ENCODE results near the gene FYCO1. TPM values are rescaled to one million over a fixed set of nuclear protein-coding genes. Genes with fewer than 3 reads are reported as not detected.

The FYCO1 gene
- total and polyA plus RNA-seq, 2 of the 8 experiments (the other 6 are each of a cell fraction or from before 2014, with no cell fraction given), result 4.8 to 10.8 TPM

DNA sequence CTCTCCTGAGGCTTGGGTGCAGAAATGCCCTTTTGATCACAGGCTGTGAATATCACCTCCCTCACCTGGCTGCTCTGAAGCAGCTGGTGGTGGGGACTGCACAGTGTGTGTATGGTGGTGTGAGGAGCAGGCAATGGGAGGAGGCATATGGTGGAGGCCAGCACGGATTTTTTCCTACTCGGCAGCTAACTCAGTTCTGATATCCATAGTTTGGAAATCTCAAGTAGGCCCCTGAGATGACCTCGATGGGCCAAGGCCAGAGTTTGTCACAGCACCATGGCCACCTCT, 73.6 kb downstream of the FYCO1 start:
- H2BK12ac ChIP-seq (ENCODE audit: low read depth, low read length), result no peak overlapping the region
- H3K4me3 ChIP-seq (ENCODE audit: extremely low read depth in 1 of 4, insufficient read depth in 2 of 4, low read depth in 3 of 4, low read length in 4 of 4), result no peak overlapping the region
- H4K91ac ChIP-seq (replicated peaks; ENCODE audit: insufficient read length, low read length), result no peak overlapping the region
- no peak overlapping the region for H4K8ac ChIP-seq (ENCODE audit: extremely low read depth, insufficient read depth, low read length)
- H3K4me2 ChIP-seq (ENCODE audit: insufficient read depth in 1 of 2, low read depth in 2 of 2, low read length in 2 of 2), result no peak overlapping the region
- H3K23me2 ChIP-seq (ENCODE audit: low read depth, low read length), result no peaks in the 10 kb centered on the region
- H3K27me3 ChIP-seq (replicated peaks in 1 of 4; ENCODE audit: control insufficient read depth in 3 of 4, extremely low read depth in 1 of 4, insufficient read depth in 3 of 4, low read length in 3 of 4), result no peaks in the 10 kb centered on the region
- H2BK15ac ChIP-seq (ENCODE audit: low read length), result no peak overlapping the region
- no peak for FAIRE-seq
- no peak overlapping the region for H2BK5ac ChIP-seq (ENCODE audit: low read depth, low read length)
- no peaks in the 10 kb centered on the region; the same call in 1 of the 2 replicates for H3K79me1 ChIP-seq (ENCODE audit: low read depth, low read length)
- H3K23ac ChIP-seq (ENCODE audit: insufficient read length), result no peak overlapping the region
- no peak overlapping the region for H2AK5ac ChIP-seq (ENCODE audit: low read depth, low read length)
- H3K36me3 ChIP-seq (ENCODE audit: control insufficient read depth in 2 of 4, insufficient read depth in 4 of 4, low read length in 3 of 4), result peaks cover 0 to 15% (median 9%) of the 10 kb centered on the region in 4 experiments; a peak in 7 of 8 replicates
- H3K79me2 ChIP-seq (ENCODE audit: control insufficient read depth in 1 of 2, insufficient read depth in 2 of 2, low read length in 2 of 2), result no peaks in the 10 kb centered on the region
- peaks cover 0 to 3% of the 10 kb centered on the region in 2 experiments for H4K20me1 ChIP-seq (replicated peaks in 1 of 2; ENCODE audit: control insufficient read depth in 1 of 2, insufficient read depth in 2 of 2, low read length in 2 of 2)
- H3K9me3 ChIP-seq (ENCODE audit: insufficient read depth in 2 of 2, low read depth in 1 of 2, low read length in 1 of 2), result no peaks in the 10 kb centered on the region
- H3K4ac ChIP-seq (replicated peaks; ENCODE audit: insufficient read length, low read depth, low read length), result no peak overlapping the region
- H2AFZ ChIP-seq (ENCODE audit: low read length), result no peak overlapping the region
- CTCF ChIA-PET (ENCODE audit: partially characterized antibody), result interaction anchor here (1.7 to 5.4 kb wide), 3 partner anchors 15 to 46 kb away, joined by 3 to 35 read pairs (median 10); no protein-coding TSS in a partner anchor
- no peak overlapping the region for H3K18ac ChIP-seq (ENCODE audit: extremely low read depth, low read length)
- H3K27ac ChIP-seq (ENCODE audit: low read depth, low read length), result no peak overlapping the region
- H3K14ac ChIP-seq (ENCODE audit: insufficient read length), result no peak overlapping the region
- H2BK120ac ChIP-seq (replicated peaks; ENCODE audit: low read depth, low read length), result no peak overlapping the region
- TF ChIP-seq POLR2A (IDR thresholded peaks at IDR 0.05; ENCODE audit: control extremely low read depth in 1 of 2, low read depth in 2 of 2, low read length in 2 of 2), result no peak
- no peak for TF ChIP-seq HDAC6 (IDR thresholded peaks at IDR 0.05; ENCODE audit: low read depth, low read length)
- no peak for TF ChIP-seq JUN (IDR thresholded peaks at IDR 0.05; ENCODE audit: low read depth, low read length)
- TF ChIP-seq SIX5 (IDR thresholded peaks at IDR 0.05; ENCODE audit: low read depth, low read length), result no peak
- no peak overlapping the region for H2BK20ac ChIP-seq (ENCODE audit: low read length)
- no peak for DNase-seq (ENCODE audit: low read depth in 1 of 2, low spot score in 2 of 2)
- no peaks in the 10 kb centered on the region for H3K4me1 ChIP-seq (replicated peaks in 1 of 4; ENCODE audit: control insufficient read depth in 3 of 4, insufficient read depth in 4 of 4, low read length in 3 of 4)
- H3K9ac ChIP-seq (replicated peaks in 1 of 4; ENCODE audit: extremely low read depth in 1 of 4, low read depth in 3 of 4, low read length in 3 of 4), result no peak overlapping the region
- WGBS, 2 experiments (ENCODE audit: extremely low coverage in 1 of 2, insufficient coverage in 1 of 2, insufficient read length in 1 of 2, insufficient replicate concordance in 2 of 2, low coverage in 1 of 2, low lambda C conversion rate in 2 of 2, missing lambda C conversion rate in 1 of 2), result 78% methylated on average over 3 of the region's 3 CpGs; no CpG with 5 or more reads in 1 of the 2 experiments
- no peak overlapping the region for H4K5ac ChIP-seq (ENCODE audit: insufficient read length, low read depth, low read length)
- H3K56ac ChIP-seq (replicated peaks; ENCODE audit: insufficient read length, low read depth, low read length), result no peak overlapping the region
- POLR2A ChIA-PET (ENCODE audit: partially characterized antibody), result no interaction called here
